GM21447 (cell line): ENCODE results near the gene CADM1.
"Not testable (repeated sequence)": the region's sequence is repeated elsewhere in the genome, so short reads cannot be mapped to it uniquely, and the experiment has no call there.

Source experiments
- ATAC-seq: cut with Tn5 transposase; IDR thresholded peaks from one replicate; pipeline ENCODE4 v1.9.1; 2021; ENCODE audit not compliant: unreplicated experiment

The CADM1 gene

DNA sequence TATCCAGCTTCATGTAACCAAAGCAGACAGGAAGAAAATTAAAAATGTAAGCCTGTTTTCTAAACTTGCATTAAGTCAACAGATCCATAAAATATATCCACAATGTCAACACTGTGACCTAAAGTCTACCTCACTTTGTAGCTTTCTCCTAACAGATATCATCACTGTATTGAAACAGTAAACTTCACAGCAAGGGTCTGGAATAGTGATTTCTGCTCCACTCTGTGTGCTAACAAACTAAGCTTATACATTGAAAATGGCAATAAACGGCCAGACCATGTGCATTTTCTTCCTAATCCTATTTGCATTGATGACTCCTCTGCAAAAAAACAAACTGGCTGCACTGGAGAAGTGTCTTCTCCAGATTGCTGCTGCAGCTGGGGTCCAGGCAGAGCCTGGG, 26.8 kb downstream of the CADM1 start:
- no peak for ATAC-seq

DNA sequence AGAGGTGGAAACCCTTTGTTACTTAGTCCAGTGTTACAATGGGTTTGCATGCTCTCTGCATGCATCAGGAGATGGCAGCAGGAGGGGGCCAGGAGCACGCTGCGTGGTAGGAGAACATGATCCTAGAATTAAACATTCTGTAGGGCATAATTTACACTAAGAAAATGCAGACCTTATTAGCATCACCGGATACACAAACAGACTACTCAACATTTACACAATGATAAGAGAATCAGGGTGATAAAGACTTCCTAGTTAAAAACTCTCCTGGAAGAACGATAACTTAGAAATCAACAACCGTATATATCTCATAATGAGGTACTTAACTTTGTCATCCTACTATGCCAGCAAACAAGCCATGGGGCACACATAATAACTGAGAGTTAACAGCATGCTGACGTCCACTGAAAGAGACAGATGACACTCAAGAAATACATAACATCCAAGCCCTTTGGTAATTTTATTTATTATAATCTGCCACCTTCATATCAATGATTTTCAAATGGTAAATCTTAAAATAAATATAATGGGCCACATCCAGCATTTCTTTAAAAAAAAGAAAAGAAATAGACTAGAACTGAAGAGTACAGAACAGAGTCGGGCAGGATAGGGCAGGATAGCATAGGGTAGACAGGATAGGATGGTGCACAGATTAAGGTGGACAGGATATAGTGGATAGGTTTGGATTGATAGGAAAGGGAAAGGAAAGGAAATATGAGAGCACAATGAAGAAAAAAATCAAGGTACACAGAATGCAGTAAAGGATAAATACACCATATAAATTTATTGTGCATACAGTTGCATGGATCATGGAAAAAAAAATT, 27.5 kb downstream of the CADM1 start:
- ATAC-seq, result no peak

DNA sequence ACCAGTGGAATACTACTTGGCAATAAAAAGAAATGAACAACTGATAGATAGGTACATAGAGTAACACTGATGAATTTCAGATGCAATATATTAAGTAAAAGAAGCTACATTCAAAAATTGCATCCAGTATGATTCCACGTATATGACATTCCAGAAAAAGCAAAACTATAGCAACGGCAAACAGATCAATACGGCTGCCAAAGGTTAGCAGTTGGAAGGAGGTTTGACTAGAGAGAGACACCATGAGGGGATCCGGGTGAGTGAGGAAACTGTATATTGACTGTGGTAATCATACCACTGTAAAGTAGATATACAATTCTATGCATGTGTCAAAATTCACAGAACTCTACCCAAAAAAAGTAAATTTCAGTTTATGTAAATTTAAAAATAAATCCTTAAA, 28.7 kb downstream of the CADM1 start:
- ATAC-seq, result no peak

DNA sequence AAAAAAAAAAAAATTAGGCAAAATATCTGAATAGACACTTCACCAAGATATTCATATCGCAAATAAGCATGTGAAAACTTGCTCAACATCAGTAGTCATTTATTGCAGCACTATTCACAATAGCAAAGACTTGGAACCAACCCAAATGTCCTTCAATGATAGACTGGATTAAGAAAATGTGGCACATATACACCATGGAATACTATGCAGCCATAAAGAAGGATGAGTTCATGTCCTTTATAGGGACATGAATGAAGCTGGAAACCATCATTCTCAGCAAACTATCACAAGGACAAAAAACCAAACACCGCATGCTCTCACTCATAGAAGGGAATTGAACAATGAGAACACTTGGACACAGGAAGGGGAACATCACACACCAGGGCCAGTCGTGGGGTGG, 29.9 kb downstream of the CADM1 start:
- not testable (repeated sequence) for ATAC-seq

DNA sequence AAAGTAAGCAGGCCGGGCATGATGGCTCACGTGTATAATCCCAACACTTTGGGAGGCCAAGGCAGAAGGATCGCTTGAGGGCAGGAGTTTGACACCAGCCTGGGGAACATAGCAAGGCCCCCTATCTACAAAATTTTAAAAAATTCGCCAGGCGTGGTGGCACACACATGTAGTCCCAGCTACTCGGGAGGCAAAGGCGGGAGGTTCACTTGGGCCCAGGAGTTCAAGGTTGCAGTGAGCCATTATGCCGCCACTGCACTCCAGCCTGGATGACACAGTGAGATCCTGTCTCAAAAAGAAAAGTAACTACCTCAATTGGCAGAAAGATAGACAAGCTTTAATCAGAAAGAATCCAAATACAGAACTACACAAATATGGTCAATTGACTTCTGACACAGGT, 31.0 kb downstream of the CADM1 start:
- ATAC-seq, result no peak

DNA sequence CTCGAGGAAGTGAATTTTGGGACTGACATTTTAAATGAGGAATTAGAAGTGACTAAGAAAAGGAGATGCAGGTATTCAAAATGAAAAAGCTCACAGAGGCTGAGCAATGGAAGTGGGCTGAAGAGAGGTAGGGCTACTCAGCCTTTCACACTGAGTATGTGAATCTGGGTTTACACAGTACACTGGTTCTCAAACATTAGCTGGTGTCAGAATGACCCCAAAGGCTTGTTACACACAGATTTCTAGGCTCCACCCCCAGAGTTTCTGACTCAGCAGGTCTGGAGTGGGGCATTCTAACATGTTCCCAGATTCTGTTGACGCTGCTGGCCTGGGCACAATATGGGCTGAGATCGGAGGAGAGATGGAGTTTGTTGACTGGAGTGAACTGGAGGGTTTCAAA, 32.8 kb downstream of the CADM1 start:
- no peak for ATAC-seq

DNA sequence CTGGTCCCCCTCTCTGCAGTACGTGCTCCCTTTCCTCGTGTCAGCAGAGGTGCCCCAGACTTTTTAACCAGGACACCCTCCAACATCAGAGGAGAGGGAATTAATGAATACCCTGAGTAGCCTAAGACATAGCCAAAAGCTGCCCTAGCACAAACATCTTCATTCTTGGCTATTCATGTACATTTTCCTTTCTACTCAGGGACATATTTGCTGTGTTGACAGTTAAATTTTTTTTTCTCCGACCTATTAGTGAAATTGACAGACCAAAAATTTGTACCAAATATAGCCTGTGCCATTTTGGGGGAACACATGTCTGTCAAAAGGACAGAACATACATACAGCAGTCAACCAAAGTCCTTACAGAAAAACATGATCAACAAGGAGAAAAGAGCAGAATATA, 33.3 kb downstream of the CADM1 start:
- ATAC-seq, result no peak

DNA sequence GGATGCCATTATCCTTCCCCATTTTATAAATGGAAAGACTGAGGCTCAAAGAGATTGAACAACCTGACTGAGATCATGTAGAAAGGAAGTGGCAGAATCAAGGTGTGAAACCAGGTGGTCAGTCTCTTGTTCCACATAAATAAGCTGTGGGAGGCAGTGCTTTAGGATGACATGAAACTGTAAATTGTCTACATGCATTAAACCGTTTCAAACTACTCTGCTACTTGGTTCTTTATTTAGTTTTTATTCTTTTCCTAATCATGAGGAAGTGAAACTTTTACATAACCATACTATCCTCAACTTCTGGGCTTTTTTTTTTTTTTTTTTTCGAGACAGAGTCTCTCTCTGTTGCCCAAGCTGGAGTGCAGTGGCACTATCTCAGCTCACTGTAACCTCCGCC, 34.9 kb downstream of the CADM1 start:
- no peak for ATAC-seq

DNA sequence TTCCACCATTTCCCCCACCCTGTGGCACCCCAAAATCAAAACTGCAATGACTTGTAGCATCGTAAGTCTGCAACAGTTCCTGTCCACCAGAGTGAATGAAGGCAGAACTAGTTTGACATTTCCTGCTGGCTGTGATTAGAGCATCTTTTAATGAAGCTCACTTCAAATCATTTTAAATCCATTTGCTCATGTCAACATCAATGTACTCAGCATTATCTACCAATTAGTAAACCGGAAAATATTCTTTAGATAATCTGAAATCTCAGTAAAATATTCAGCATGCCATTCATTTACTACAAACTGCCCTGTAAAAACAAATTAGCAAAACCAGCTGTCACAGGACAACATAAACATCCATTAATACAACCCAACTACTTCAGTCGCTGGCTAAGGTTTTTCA, 38.1 kb downstream of the CADM1 start:
- no peak for ATAC-seq

DNA sequence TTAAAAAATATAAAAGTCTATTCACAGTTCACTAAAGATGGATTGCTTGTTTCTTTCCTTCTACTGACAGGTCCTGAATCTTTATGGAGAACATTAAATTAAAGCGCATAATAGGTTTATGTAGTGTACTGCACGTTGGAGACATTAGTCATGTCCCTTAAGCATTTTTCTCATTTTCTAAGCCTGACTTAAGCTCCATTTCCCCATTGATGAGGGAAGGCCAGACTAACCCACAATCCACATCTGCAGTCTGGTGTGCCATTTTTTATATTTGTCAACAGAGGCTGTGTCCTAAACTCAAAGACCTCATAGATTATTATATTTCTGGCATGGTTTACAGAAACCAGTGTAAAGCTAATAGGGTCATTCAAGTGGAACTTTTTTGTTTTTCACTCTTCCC, 39.9 kb downstream of the CADM1 start:
- ATAC-seq, result no peak

DNA sequence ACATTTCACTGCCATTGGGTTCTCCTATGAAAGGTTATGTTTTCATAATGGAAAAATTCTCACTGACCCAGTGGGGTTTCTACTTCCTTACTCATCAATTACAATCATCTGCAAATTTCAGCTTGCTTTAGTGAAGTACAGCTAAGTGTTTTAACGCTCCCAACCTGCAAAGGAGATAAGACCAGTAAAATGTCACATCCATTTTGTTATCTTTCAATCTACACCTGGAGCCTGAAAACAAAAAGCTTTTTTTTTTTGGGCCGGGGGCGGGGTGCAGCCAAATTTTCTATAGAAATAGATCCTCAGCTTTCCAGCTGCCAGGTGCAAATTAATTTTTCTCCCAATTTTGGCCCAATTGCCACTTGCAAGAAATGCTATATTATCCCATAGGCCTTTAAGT, 40.6 kb downstream of the CADM1 start:
- no peak for ATAC-seq

DNA sequence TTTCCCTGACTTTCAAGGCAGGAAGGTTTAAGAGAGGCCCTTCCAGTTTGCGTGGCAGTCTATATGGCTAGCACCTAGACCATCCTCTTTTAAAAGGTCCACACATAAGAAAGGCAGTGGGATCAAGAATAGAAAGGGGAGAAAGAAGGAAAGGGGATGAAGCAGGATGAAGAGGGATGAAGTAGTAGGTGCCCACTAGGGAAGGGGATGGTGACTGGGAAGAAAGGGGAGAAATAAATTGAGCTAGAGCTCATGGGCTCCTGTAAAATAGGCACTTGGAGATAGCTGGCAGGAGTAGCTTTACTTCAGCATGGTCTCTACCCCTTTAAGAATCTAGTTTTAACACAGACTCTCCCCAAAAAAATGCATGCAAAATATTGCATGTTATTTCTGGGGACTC, 41.5 kb downstream of the CADM1 start:
- ATAC-seq, result no peak

DNA sequence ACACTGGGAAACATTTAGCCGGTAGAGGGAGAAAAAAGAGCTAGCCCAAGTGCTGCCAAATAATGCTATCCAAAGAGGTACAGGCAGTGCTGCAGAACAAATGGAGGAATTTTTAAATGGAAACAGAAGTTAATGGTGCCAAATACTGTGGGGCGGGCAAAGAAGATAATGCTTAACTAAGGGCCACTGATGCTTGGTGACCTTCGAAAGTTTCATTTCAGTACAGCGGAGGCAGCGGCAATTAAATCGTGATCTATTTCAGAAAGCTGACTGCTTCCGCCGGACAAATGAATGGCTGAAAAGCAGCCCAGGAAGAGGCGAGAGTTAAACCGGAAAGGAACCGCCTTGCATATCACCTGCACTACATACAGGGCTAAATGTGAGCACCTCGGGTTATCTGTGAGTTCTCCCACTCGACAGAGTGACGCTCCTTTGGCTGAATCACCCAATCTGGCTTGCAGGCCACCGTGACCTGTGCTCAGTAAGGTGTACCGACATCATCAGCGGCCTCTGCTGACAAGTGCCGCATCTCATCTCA, 42.1 kb downstream of the CADM1 start:
- ATAC-seq, result no peak

DNA sequence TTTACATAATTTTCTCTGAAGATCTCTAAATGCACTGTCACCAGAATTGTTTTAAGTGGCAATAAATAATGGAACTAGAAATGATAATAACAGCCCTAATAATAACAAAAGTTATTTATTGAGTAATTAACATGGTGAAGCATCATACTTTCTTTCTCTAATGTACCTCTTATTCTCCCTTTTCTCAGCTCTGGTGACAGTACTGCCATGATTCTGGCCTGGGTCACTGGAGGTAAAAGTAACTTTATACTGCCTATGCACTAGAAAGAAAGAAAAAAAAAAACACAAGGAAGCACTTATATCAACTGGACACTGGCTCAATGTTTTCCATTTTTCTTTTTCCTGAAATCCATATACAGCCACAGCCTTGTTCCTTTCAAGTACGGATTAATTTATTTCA, 43.7 kb downstream of the CADM1 start:
- no peak for ATAC-seq

DNA sequence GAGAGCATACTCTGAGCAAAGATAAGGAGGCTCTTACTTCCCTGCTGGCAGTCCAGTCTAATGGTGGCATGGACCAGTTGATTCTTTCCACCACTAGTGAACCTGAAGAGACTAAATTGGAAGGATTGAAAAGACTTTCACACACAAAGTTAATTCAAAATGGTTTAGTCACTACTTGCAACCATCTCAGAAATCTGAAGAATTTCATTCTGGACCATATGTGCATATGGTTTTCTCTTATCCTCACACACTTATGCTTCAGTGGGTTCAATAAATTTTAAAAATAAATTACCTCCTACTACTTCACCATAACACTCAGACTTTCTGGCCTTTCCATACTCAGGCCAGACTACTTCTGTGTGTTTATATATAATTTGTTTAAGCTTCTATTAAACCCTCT, 44.7 kb downstream of the CADM1 start:
- no peak for ATAC-seq

DNA sequence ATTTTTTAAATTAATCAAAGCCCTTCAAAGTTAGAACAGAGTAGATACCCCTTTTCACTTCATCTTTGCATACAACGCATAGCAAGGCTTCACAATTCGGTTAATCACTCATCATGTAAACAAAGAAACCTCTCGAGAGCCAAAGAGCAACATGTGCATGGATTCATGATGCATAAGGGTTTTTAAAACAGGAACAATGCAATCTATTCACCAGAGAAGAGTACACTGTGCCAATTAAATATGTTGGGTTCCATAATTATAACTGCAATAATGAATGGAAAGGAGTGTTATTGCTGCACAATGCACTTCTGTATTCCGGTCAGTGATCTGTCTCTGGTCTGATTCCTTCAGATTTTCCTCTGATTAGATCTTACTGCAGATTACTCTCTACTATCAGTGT, 45.3 kb downstream of the CADM1 start:
- no peak for ATAC-seq

DNA sequence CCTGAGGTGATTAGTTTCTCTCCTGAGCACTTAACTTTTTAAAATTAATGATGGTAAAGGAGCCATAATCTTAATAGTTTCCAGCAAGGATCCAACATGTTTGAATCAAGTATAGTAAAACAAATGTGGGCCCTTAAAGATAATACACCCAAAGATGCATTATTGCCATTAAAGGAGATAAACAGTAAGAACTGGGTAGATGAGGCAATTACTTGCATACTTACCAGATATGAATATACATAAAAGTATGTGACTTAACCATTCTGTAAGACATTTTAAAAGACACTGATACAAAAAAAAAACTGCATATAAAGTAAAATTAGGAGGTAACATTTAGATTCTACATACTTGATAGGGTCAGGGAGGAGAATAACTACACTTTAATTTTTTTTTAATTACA, 48.2 kb downstream of the CADM1 start:
- ATAC-seq, result no peak

DNA sequence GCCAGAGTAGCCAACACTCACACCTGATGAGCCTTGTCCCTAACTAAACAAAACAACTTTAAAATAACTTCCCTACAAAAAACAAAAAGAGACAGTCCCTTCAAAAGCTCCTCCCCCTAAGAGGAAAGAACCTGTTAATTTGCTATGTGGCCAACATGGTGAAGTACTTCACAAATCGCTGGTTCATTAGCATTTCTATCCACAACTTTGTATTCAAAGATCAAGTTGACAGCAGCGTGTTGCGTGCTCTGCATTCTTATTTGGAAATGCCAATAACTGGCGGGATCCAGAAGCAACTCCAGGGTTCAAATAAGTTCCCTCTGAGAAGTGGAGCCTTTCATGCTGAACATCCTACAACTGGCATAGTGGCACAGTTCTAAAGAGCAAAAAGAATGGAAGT, 48.6 kb downstream of the CADM1 start:
- no peak for ATAC-seq

DNA sequence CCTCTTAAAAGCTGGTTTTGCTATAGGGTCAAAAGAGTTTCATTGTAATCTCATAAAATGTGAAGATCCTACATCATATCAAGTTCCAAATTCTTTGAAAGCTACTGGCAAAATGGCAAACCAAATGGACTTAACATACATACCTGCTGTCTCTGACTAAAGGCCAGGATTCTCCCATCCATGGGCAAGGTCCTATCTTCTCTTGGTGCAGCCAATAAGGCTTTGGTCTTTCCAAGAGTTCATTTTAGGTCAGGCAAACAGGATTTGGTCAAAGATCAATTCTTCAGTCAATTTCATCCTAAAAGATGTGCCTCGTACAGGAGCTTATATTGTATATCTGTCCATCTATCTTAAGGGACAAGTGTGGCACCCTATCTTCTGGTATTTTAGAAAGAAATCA, 49.7 kb downstream of the CADM1 start:
- no peak for ATAC-seq

DNA sequence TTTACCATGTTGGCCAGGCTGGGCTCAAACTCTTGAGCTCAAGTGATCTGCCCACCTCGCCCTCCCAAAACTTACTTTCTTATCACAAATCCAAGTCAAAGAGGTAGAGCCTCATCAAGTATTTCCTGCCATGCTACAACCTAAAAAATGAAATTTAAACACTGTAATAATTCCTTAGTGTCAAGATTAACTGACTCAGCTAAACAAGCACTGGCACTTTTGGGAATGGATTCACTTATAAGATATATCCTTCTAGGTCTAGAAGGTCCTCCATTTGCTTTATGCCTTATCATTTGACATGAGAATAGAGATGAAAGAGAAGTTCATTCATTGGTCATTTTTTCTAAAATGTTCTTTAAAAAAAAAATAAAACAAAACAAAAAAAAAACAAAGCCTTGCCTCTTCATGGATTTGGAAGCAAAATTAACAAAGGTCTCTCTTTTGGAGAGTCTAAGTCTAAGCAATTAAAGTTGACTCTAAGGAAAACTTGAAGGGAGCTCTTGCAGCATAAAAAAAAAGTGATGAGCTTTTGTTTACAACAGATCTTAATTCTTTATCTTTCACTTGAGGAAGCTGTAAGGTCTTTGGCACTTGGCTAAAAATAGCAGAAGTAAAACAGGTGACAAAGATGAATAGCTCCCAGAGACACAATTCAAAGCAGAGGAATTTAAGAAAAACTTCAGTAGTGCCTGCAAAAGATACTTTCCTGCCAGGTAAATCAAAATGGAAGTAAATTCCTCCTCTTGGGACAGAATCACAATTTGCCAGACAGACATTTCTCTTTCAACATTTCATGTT, 50.3 kb downstream of the CADM1 start:
- ATAC-seq, result no peak

DNA sequence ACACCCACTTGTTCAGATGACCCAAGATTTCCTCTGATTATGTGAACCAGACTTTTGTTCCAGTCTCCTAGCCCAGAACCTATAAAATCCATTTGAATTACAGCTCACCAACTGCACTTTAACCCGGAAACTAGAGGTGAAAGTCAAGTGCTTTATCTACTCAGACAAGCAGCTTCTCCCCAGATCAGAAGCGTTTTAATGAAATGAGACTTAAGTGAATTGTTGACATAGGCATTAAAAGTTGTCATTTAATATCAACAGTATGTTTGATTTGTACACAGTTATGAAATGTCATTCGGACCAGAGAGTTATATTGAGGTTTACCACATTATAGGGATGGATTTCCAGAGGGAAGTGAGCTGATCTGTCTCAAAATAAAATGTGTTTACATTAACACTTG, 52.0 kb downstream of the CADM1 start:
- ATAC-seq, result no peak

DNA sequence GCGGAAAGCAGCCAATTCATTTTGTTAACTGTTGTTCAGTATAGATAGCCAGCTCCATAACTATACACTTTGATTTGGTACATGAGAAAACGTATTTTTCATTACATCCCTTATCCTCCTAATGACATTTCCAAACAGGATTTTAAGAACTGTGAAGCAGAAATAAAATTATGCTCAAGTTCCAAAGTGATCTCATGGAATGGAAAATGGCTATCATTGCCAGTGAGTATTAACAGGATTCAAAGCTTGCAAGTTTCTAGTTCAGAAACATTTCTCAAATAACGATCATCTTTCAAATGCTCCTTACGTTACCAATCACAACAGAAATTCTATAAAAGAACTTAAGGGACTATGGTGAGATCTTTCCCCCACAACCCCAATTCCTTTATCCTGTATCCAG, 53.7 kb downstream of the CADM1 start:
- ATAC-seq, result no peak
